Ramos (cell line): Measurements from ENCODE around the gene CNPPD1.

Experiments
- in situ Hi-C: fragments of 300-500 bp; cut with MboI; formaldehyde crosslinking; loops from one replicate; pipeline ENCODE4 v1.14.3; 2022; ENCODE audit warnings: low sequenced_read_pairs; ENCODE audit not compliant: unreplicated experiment

CNPPD1 gene

GRCh38 chr2:219167997-219168396 is 8.7 kb downstream of the CNPPD1 start:
- in situ Hi-C loops: no loop called here

GRCh38 chr2:219165058-219165911 is 11.4 kb downstream of the CNPPD1 start:
- in situ Hi-C loops: no loop called here

- in situ Hi-C loops: loop anchor here (5.0 kb wide), 1 partner anchor 134 kb away; no protein-coding TSS in a partner anchor
These were observed 13.6 kb downstream of the CNPPD1 start for GRCh38 chr2:219163156-219163555.

GRCh38 chr2:219161097-219161496 is 15.6 kb downstream of the CNPPD1 start:
- in situ Hi-C loops: loop anchor here (5.0 kb wide), 1 partner anchor 136 kb away; no protein-coding TSS in a partner anchor

- in situ Hi-C loops: loop anchor here (5.0 kb wide), 1 partner anchor 137 kb away; no protein-coding TSS in a partner anchor
These were observed 16.3 kb downstream of the CNPPD1 start, which contains the start of gene NHEJ1 for GRCh38 chr2:219160186-219161017. Gene NHEJ1, minus strand, starts transcription at chr2:219160815. Its CDS starts 2,453 bp downstream, at chr2:219158362.

- in situ Hi-C loops: loop anchor here (5.0 to 10.0 kb wide), 2 partner anchors 135 to 138 kb away; no protein-coding TSS in a partner anchor
These were observed 16.9 kb downstream of the CNPPD1 start for GRCh38 chr2:219159771-219160185.

- in situ Hi-C loops: loop anchor here (10.0 kb wide), 1 partner anchor 134 kb away; no protein-coding TSS in a partner anchor
These were observed 18.1 kb downstream of the CNPPD1 start for GRCh38 chr2:219158586-219158985.

GRCh38 chr2:219158025-219158424 is 18.7 kb downstream of the CNPPD1 start:
- in situ Hi-C loops: loop anchor here (10.0 kb wide), 1 partner anchor 133 kb away; no protein-coding TSS in a partner anchor

GRCh38 chr2:219157396-219157795 is 19.3 kb downstream of the CNPPD1 start:
- in situ Hi-C loops: loop anchor here (10.0 kb wide), 1 partner anchor 133 kb away; no protein-coding TSS in a partner anchor

- in situ Hi-C loops: loop anchor here (10.0 kb wide), 1 partner anchor 130 kb away; no protein-coding TSS in a partner anchor
These were observed 21.6 kb downstream of the CNPPD1 start for GRCh38 chr2:219155054-219155644.

- in situ Hi-C loops: loop anchor here (10.0 kb wide), 1 partner anchor 125 kb away; no protein-coding TSS in a partner anchor
These were observed 27.1 kb downstream of the CNPPD1 start for GRCh38 chr2:219149667-219150066.

GRCh38 chr2:219142329-219142728 is 34.4 kb downstream of the CNPPD1 start:
- in situ Hi-C loops: no loop called here

- in situ Hi-C loops: no loop called here
These were observed 36.0 kb downstream of the CNPPD1 start for GRCh38 chr2:219140722-219141121.

GRCh38 chr2:219133976-219134375 is 42.7 kb downstream of the CNPPD1 start:
- in situ Hi-C loops: no loop called here

GRCh38 chr2:219131744-219132143 is 45.0 kb downstream of the CNPPD1 start:
- in situ Hi-C loops: no loop called here

- in situ Hi-C loops: no loop called here
These were observed 45.4 kb downstream of the CNPPD1 start for GRCh38 chr2:219131327-219131726.

GRCh38 chr2:219129589-219129988 is 47.1 kb downstream of the CNPPD1 start:
- in situ Hi-C loops: no loop called here

GRCh38 chr2:219128396-219128795 is 48.3 kb downstream of the CNPPD1 start:
- in situ Hi-C loops: no loop called here

- in situ Hi-C loops: no loop called here
These were observed 49.6 kb downstream of the CNPPD1 start for GRCh38 chr2:219127037-219127635.

- in situ Hi-C loops: no loop called here
These were observed 50.2 kb downstream of the CNPPD1 start for GRCh38 chr2:219126555-219126954.
